ENCODE measurements around the gene NPLOC4. TPM values are rescaled to one million over a fixed set of nuclear protein-coding genes. Genes with fewer than 3 reads are reported as not detected.

Gene NPLOC4
- total and polyA plus RNA-seq, 2 donors from 2014 or later: 41.5 to 86.4 TPM

DNA sequence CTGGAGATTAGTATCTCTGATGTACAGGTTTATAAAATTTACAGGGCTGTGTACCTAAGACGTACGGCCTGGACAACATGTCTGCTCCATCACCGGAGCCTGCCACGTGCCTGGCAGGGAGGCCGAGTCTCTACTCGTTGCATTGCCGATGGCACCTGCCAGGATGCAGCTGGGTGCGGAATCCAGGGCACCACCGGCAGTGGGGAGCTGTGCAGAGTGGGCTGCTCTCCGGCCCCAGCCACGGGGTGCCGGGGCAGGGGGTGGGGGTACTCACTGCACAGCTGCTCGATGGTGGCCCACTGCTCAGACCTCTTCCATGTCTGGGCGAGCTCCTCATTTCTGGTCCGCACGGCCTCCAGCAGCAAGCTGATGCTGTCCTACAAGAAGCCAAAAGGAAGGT lies 71.7 kb downstream of the NPLOC4 start:
- DNase-seq (peak in 1 of 5 donors; percentile 63), FAIRE-seq (no peak)
- Histone ChIP-seq H3K4me3 (ENCODE audit: low read length in 3 of 3) (no peak overlapping the region), H3K4me1 (ENCODE audit: control insufficient read depth in 2 of 3, insufficient read depth in 2 of 3, low read depth in 1 of 3, low read length in 3 of 3) (peaks cover 12 to 22% (median 13%) of the 10 kb centered on the region in 3 donors), H3K36me3 (ENCODE audit: control insufficient read depth in 2 of 3, insufficient read depth in 3 of 3, low read length in 3 of 3) (peaks cover 18 to 70% (median 26%) of the 10 kb centered on the region in 3 donors), H3K9me3 (ENCODE audit: control insufficient read depth in 2 of 3, insufficient read depth in 1 of 3, low read length in 3 of 3) (no peaks in the 10 kb centered on the region), H3K27ac (ENCODE audit: low read depth in 2 of 2, low read length in 2 of 2) (no peak overlapping the region), H3K9ac (ENCODE audit: low read length in 3 of 3) (no peak overlapping the region), H3K27me3 (ENCODE audit: control insufficient read depth, insufficient read depth, low read length) (no peaks in the 10 kb centered on the region)
- no peak for TF ChIP-seq CTCF (IDR thresholded peaks at IDR 0.05; ENCODE audit: borderline replicate concordance, extremely low read depth, insufficient read depth)
- intact Hi-C loops (cut with DNase I): no loop called here

- peaks cover 17 to 67% (median 26%) of the 10 kb centered on the region in 3 donors for H3K36me3 ChIP-seq (ENCODE audit: control insufficient read depth in 2 of 3, insufficient read depth in 3 of 3, low read length in 3 of 3)
- intact Hi-C loops (cut with DNase I): no loop called here
Observed at GRCh38 chr17:81564778-81565177, 72.1 kb downstream of the NPLOC4 start.

GRCh38 chr17:81563861-81564586 lies 72.9 kb downstream of the NPLOC4 start:
- no peak overlapping the region for H3K27ac ChIP-seq (ENCODE audit: low read depth in 2 of 2, low read length in 2 of 2)
- FAIRE-seq (no peak), DNase-seq (peak in 1 of 5 donors; percentile 11)
- H3K9ac ChIP-seq (ENCODE audit: low read length in 3 of 3): no peak overlapping the region
- H3K9me3 ChIP-seq (ENCODE audit: control insufficient read depth in 2 of 3, insufficient read depth in 1 of 3, low read length in 3 of 3): no peaks in the 10 kb centered on the region
- H3K27me3 ChIP-seq (ENCODE audit: control insufficient read depth, insufficient read depth, low read length): no peaks in the 10 kb centered on the region
- intact Hi-C loops (cut with DNase I): no loop called here
- peaks cover 12 to 22% (median 13%) of the 10 kb centered on the region in 3 donors for H3K4me1 ChIP-seq (ENCODE audit: control insufficient read depth in 2 of 3, insufficient read depth in 2 of 3, low read depth in 1 of 3, low read length in 3 of 3)
- H3K36me3 ChIP-seq (ENCODE audit: control insufficient read depth in 2 of 3, insufficient read depth in 3 of 3, low read length in 3 of 3): peaks cover 14 to 63% (median 27%) of the 10 kb centered on the region in 3 donors
- no peak for TF ChIP-seq CTCF (IDR thresholded peaks at IDR 0.05; ENCODE audit: borderline replicate concordance, extremely low read depth, insufficient read depth)
- H3K4me3 ChIP-seq (ENCODE audit: low read length in 3 of 3): no peak overlapping the region

More at GRCh38 chr17:81564778-81565177, 72.1 kb downstream of the NPLOC4 start:
- peaks cover 12 to 22% (median 13%) of the 10 kb centered on the region in 3 donors for H3K4me1 ChIP-seq (ENCODE audit: control insufficient read depth in 2 of 3, insufficient read depth in 2 of 3, low read depth in 1 of 3, low read length in 3 of 3)
- H3K9me3 ChIP-seq (ENCODE audit: control insufficient read depth in 2 of 3, insufficient read depth in 1 of 3, low read length in 3 of 3): no peaks in the 10 kb centered on the region
- H3K27ac ChIP-seq (ENCODE audit: low read depth in 2 of 2, low read length in 2 of 2): no peak overlapping the region
- FAIRE-seq: no peak
- no peak for DNase-seq
- no peak overlapping the region for H3K9ac ChIP-seq (ENCODE audit: low read length in 3 of 3)
- H3K27me3 ChIP-seq (ENCODE audit: control insufficient read depth, insufficient read depth, low read length): no peaks in the 10 kb centered on the region
- no peak for TF ChIP-seq CTCF (IDR thresholded peaks at IDR 0.05; ENCODE audit: borderline replicate concordance, extremely low read depth, insufficient read depth)
- no peak overlapping the region for H3K4me3 ChIP-seq (ENCODE audit: low read length in 3 of 3)
